Activated naive CD4-positive, alpha-beta T cell treated with anti-CD3 and anti-CD28 coated beads, Interleukin-2, amount 10 ng/mL, durations not matched to agents 7 days and 5 days (primary cell): ENCODE results near the gene LAMB3.

Experiments
- CTCF ChIA-PET: fragments of 350-600 bp; sonication (Branson Sonifier 250); formaldehyde crosslinking; loops from one replicate; lab custom pipeline; 2021; ENCODE audit warnings: antibody characterized with exemption; lab: Charles Lee
- DNase-seq: peaks from one replicate; pipeline ENCODE4 v3.0.0-alpha.2; 2020
- H3K27ac Mint-ChIP-seq: one replicate; pipeline ENCODE4 v1.8.0; 2021; ENCODE audit warnings: mild to moderate bottlenecking, moderate library complexity, mixed read lengths
- H3K27me3 Mint-ChIP-seq: one replicate; pipeline ENCODE4 v1.8.0; 2021; ENCODE audit warnings: mild to moderate bottlenecking, mixed read lengths
- H3K36me3 Mint-ChIP-seq: one replicate; pipeline ENCODE4 v1.8.0; 2021; ENCODE audit warnings: mixed read lengths
- H3K4me1 Mint-ChIP-seq: one replicate; pipeline ENCODE4 v1.8.0; 2021; ENCODE audit warnings: mixed read lengths
- H3K4me3 Mint-ChIP-seq: one replicate; pipeline ENCODE4 v1.8.0; 2021; ENCODE audit warnings: mild to moderate bottlenecking, moderate library complexity, mixed read lengths
- H3K9me3 Mint-ChIP-seq: one replicate; pipeline ENCODE4 v1.8.0; 2021; ENCODE audit warnings: mixed read lengths

LAMB3 gene

GRCh38 chr1:209674957-209675564 is 22.8 kb upstream of the LAMB3 start, which contains the start of gene G0S2:
TSS of gene G0S2 (plus strand) at chr1:209675412. CDS start at chr1:209675685, 273 bp downstream.
- peak; percentile 45 for DNase-seq
- CTCF ChIA-PET, result interaction anchor here (0.8 to 2.3 kb wide), 11 partner anchors 18 to 108 kb away, joined by 3 to 10 read pairs (median 3); partner anchors contain the start of gene LAMB3
- peak within 1 kb of the TSS; percentile 63 for H3K4me3 Mint-ChIP-seq
- no peaks in the 10 kb centered on the region for H3K9me3 Mint-ChIP-seq
- no peak within 1 kb of the TSS for H3K27ac Mint-ChIP-seq
- peaks cover 53% of the 10 kb centered on the region for H3K27me3 Mint-ChIP-seq
- H3K4me1 Mint-ChIP-seq, result peaks cover 68% of the 10 kb centered on the region
- H3K36me3 Mint-ChIP-seq, result peaks cover 9% of the 10 kb centered on the region

GRCh38 chr1:209673631-209674417 is 21.6 kb upstream of the LAMB3 start:
- CTCF ChIA-PET, result interaction anchor here (0.8 to 2.3 kb wide), 11 partner anchors 8 to 107 kb away, joined by 3 to 10 read pairs (median 3); partner anchors contain the start of gene LAMB3
- Mint-ChIP-seq H3K36me3 (peaks cover 9% of the 10 kb centered on the region), H3K4me3 (no peak overlapping the region), H3K4me1 (peaks cover 68% of the 10 kb centered on the region), H3K9me3 (no peaks in the 10 kb centered on the region), H3K27ac (no peak overlapping the region), H3K27me3 (peaks cover 45% of the 10 kb centered on the region)
- no peak for DNase-seq

GRCh38 chr1:209672705-209673630 is 20.7 kb upstream of the LAMB3 start:
- Mint-ChIP-seq H3K36me3 (peaks cover 9% of the 10 kb centered on the region), H3K4me1 (peaks cover 68% of the 10 kb centered on the region), H3K27me3 (peaks cover 40% of the 10 kb centered on the region), H3K27ac (peak overlapping the region; percentile 2), H3K4me3 (no peak overlapping the region), H3K9me3 (no peaks in the 10 kb centered on the region)
- CTCF ChIA-PET, result interaction anchor here (0.8 to 2.0 kb wide), 8 partner anchors 9 to 106 kb away, joined by 3 to 6 read pairs (median 3); partner anchors contain the start of gene LAMB3
- peak; percentile 38 for DNase-seq

GRCh38 chr1:209670441-209671082 is 18.3 kb upstream of the LAMB3 start:
- no peak overlapping the region for H3K27ac Mint-ChIP-seq
- no peak overlapping the region for H3K4me3 Mint-ChIP-seq
- peaks cover 52% of the 10 kb centered on the region for H3K4me1 Mint-ChIP-seq
- H3K36me3 Mint-ChIP-seq, result peaks cover 1% of the 10 kb centered on the region
- H3K9me3 Mint-ChIP-seq, result no peaks in the 10 kb centered on the region
- no peak for DNase-seq
- CTCF ChIA-PET, result interaction anchor here (0.6 to 1.2 kb wide), 4 partner anchors 10 to 39 kb away, joined by 3 to 4 read pairs (median 3); no protein-coding TSS in a partner anchor
- H3K27me3 Mint-ChIP-seq, result peaks cover 16% of the 10 kb centered on the region

- H3K4me1 Mint-ChIP-seq, result peaks cover 23% of the 10 kb centered on the region
- no peak for DNase-seq
- H3K27me3 Mint-ChIP-seq, result peaks cover 3% of the 10 kb centered on the region
- H3K9me3 Mint-ChIP-seq, result no peaks in the 10 kb centered on the region
- peaks cover 2% of the 10 kb centered on the region for H3K36me3 Mint-ChIP-seq
- CTCF ChIA-PET, result no interaction called here
- H3K4me3 Mint-ChIP-seq, result no peak overlapping the region
- H3K27ac Mint-ChIP-seq, result no peak overlapping the region
Observed at GRCh38 chr1:209667708-209668107, 15.5 kb upstream of the LAMB3 start.

GRCh38 chr1:209667103-209667502 is 14.9 kb upstream of the LAMB3 start:
- Mint-ChIP-seq H3K27me3 (peaks cover 3% of the 10 kb centered on the region), H3K9me3 (no peaks in the 10 kb centered on the region), H3K27ac (no peak overlapping the region), H3K4me1 (peaks cover 19% of the 10 kb centered on the region), H3K36me3 (peaks cover 2% of the 10 kb centered on the region), H3K4me3 (no peak overlapping the region)
- DNase-seq, result no peak
- CTCF ChIA-PET, result no interaction called here

- Mint-ChIP-seq H3K4me1 (peaks cover 14% of the 10 kb centered on the region), H3K27ac (no peak overlapping the region), H3K4me3 (no peak overlapping the region), H3K27me3 (peaks cover 7% of the 10 kb centered on the region), H3K9me3 (no peaks in the 10 kb centered on the region), H3K36me3 (peaks cover 2% of the 10 kb centered on the region)
- no peak for DNase-seq
- CTCF ChIA-PET, result no interaction called here
Observed at GRCh38 chr1:209662879-209663327, 10.7 kb upstream of the LAMB3 start.

GRCh38 chr1:209661071-209661470 is 8.8 kb upstream of the LAMB3 start:
- H3K36me3 Mint-ChIP-seq, result peaks cover 2% of the 10 kb centered on the region
- H3K9me3 Mint-ChIP-seq, result no peaks in the 10 kb centered on the region
- CTCF ChIA-PET, result no interaction called here
- H3K27ac Mint-ChIP-seq, result no peak overlapping the region
- H3K4me3 Mint-ChIP-seq, result no peak overlapping the region
- peaks cover 17% of the 10 kb centered on the region for H3K27me3 Mint-ChIP-seq
- no peak for DNase-seq
- peaks cover 14% of the 10 kb centered on the region for H3K4me1 Mint-ChIP-seq

GRCh38 chr1:209659909-209660308 is 7.7 kb upstream of the LAMB3 start:
- Mint-ChIP-seq H3K27ac (no peak overlapping the region), H3K27me3 (peaks cover 23% of the 10 kb centered on the region), H3K9me3 (no peaks in the 10 kb centered on the region), H3K36me3 (peaks cover 2% of the 10 kb centered on the region), H3K4me3 (no peak overlapping the region), H3K4me1 (peaks cover 14% of the 10 kb centered on the region)
- no peak for DNase-seq
- CTCF ChIA-PET, result no interaction called here

GRCh38 chr1:209657918-209658317 is 5.7 kb upstream of the LAMB3 start:
- CTCF ChIA-PET, result interaction anchor here (0.5 to 1.0 kb wide), 4 partner anchors 9 to 85 kb away, joined by 3 read pairs; partner anchors contain the start of gene G0S2
- peaks cover 20% of the 10 kb centered on the region for H3K4me1 Mint-ChIP-seq

GRCh38 chr1:209657140-209657879 is 5.1 kb upstream of the LAMB3 start:
- CTCF ChIA-PET, result interaction anchor here (0.7 to 1.0 kb wide), 2 partner anchors 18 to 86 kb away, joined by 3 read pairs; partner anchors contain the start of gene G0S2
- H3K36me3 Mint-ChIP-seq, result no peaks in the 10 kb centered on the region
- no peaks in the 10 kb centered on the region for H3K9me3 Mint-ChIP-seq
- H3K4me3 Mint-ChIP-seq, result no peak overlapping the region
- H3K27me3 Mint-ChIP-seq, result peaks cover 20% of the 10 kb centered on the region
- no peak overlapping the region for H3K27ac Mint-ChIP-seq
- DNase-seq, result no peak
- H3K4me1 Mint-ChIP-seq, result peaks cover 25% of the 10 kb centered on the region

More at GRCh38 chr1:209657918-209658317, 5.7 kb upstream of the LAMB3 start:
- H3K27ac Mint-ChIP-seq, result no peak overlapping the region
- no peak for DNase-seq
- no peaks in the 10 kb centered on the region for H3K36me3 Mint-ChIP-seq
- H3K4me3 Mint-ChIP-seq, result no peak overlapping the region
- H3K9me3 Mint-ChIP-seq, result no peaks in the 10 kb centered on the region
- H3K27me3 Mint-ChIP-seq, result peaks cover 20% of the 10 kb centered on the region

GRCh38 chr1:209655411-209656231 is 3.4 kb upstream of the LAMB3 start:
- peaks cover 20% of the 10 kb centered on the region for H3K27me3 Mint-ChIP-seq
- H3K9me3 Mint-ChIP-seq, result no peaks in the 10 kb centered on the region
- H3K4me1 Mint-ChIP-seq, result peaks cover 39% of the 10 kb centered on the region
- no peaks in the 10 kb centered on the region for H3K36me3 Mint-ChIP-seq
- CTCF ChIA-PET, result interaction anchor here (1.6 kb wide), 1 partner anchor 15 kb away, joined by 3 read pairs; no protein-coding TSS in a partner anchor
- no peak overlapping the region for H3K27ac Mint-ChIP-seq
- DNase-seq, result no peak
- H3K4me3 Mint-ChIP-seq, result no peak overlapping the region
